ENCODE data around the gene M6PR. TPM values are rescaled to one million over a fixed set of nuclear protein-coding genes. Genes with fewer than 3 reads are reported as not detected.

Gene M6PR
- total and polyA plus RNA-seq, 2 of the 8 experiments (the other 6 are each of a cell fraction or from before 2014, with no cell fraction given): 106 to 122 TPM

DNA sequence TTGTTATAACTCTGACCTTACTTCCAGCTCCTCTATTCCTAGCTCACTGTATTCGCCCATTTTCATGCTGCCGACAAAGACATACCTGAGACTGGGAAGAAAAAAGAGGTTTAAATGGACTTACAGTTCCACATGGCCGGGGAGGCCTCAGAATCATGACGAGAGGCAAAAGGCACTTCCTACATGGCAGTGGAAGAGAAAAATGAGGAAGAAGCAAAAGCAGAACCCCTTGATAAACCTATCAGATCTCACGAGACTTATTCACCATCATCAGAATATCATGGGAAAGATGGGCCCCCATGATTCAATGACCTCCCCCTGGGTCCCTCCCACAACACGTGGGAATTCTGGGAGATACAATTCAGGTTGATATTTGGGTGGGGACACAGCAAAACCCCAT lies 49.6 kb downstream of the M6PR start:
- Histone ChIP-seq H3K4me2 (ENCODE audit: insufficient read depth in 1 of 2, low read depth in 2 of 2, low read length in 2 of 2) (no peak overlapping the region), H4K5ac (ENCODE audit: insufficient read length, low read depth, low read length) (no peak overlapping the region), H3K79me2 (ENCODE audit: control insufficient read depth in 1 of 2, insufficient read depth in 2 of 2, low read length in 2 of 2) (no peaks in the 10 kb centered on the region), H2AK5ac (ENCODE audit: low read depth, low read length) (no peak overlapping the region), H3K56ac (replicated peaks; ENCODE audit: insufficient read length, low read depth, low read length) (no peak overlapping the region), H2BK12ac (ENCODE audit: low read depth, low read length) (no peak overlapping the region), H3K4me1 (replicated peaks in 1 of 4; ENCODE audit: control insufficient read depth in 3 of 4, insufficient read depth in 4 of 4, low read length in 3 of 4) (0 out of 7 replicates have a peak, but pooled peaks cover 0 to 2% (median 0%) of the 10 kb centered on the region in 4 experiments), H2AFZ (ENCODE audit: low read length) (no peak overlapping the region), H3K79me1 (ENCODE audit: low read depth, low read length) (0 out of 2 replicates have a peak, but pooled peaks cover 2% of the 10 kb centered on the region), H3K4me3 (ENCODE audit: extremely low read depth in 1 of 4, insufficient read depth in 2 of 4, low read depth in 3 of 4, low read length in 4 of 4) (no peak overlapping the region), H3K27ac (ENCODE audit: low read depth, low read length) (no peak overlapping the region), H4K8ac (ENCODE audit: extremely low read depth, insufficient read depth, low read length) (no peak overlapping the region), H2BK120ac (replicated peaks; ENCODE audit: low read depth, low read length) (no peak overlapping the region), H2BK5ac (ENCODE audit: low read depth, low read length) (no peak overlapping the region), H3K27me3 (replicated peaks in 1 of 4; ENCODE audit: control insufficient read depth in 3 of 4, extremely low read depth in 1 of 4, insufficient read depth in 3 of 4, low read length in 3 of 4) (no peaks in the 10 kb centered on the region), H2BK20ac (ENCODE audit: low read length) (no peak overlapping the region), H2BK15ac (ENCODE audit: low read length) (no peak overlapping the region), H3K23me2 (ENCODE audit: low read depth, low read length) (no peaks in the 10 kb centered on the region), H3K36me3 (ENCODE audit: control insufficient read depth in 2 of 4, insufficient read depth in 4 of 4, low read length in 3 of 4) (no peaks in the 10 kb centered on the region; a peak in 2 of 8 replicates), H3K4ac (replicated peaks; ENCODE audit: insufficient read length, low read depth, low read length) (no peak overlapping the region), H3K18ac (ENCODE audit: extremely low read depth, low read length) (no peak overlapping the region), H3K9ac (replicated peaks in 1 of 4; ENCODE audit: extremely low read depth in 1 of 4, low read depth in 3 of 4, low read length in 3 of 4) (no peak overlapping the region), H3K14ac (ENCODE audit: insufficient read length) (no peak overlapping the region), H4K91ac (replicated peaks; ENCODE audit: insufficient read length, low read length) (no peak overlapping the region), H3K9me3 (ENCODE audit: insufficient read depth in 2 of 2, low read depth in 1 of 2, low read length in 1 of 2) (peaks cover 6 to 9% of the 10 kb centered on the region in 2 experiments; a peak in 2 of 4 replicates), H3K23ac (ENCODE audit: insufficient read length) (no peak overlapping the region), H4K20me1 (replicated peaks in 1 of 2; ENCODE audit: control insufficient read depth in 1 of 2, insufficient read depth in 2 of 2, low read length in 2 of 2) (no peaks in the 10 kb centered on the region)
- FAIRE-seq: no peak
- POLR2A ChIA-PET (ENCODE audit: partially characterized antibody): interaction anchor here (1.3 kb wide), 1 partner anchor 12 kb away, joined by 4 read pairs; no protein-coding TSS in a partner anchor
- 89% methylated on average over 6 of the region's 6 CpGs; no CpG with 5 or more reads in 1 of the 2 experiments for WGBS, 2 experiments (ENCODE audit: extremely low coverage in 1 of 2, insufficient coverage in 1 of 2, insufficient read length in 1 of 2, insufficient replicate concordance in 2 of 2, low coverage in 1 of 2, low lambda C conversion rate in 2 of 2, missing lambda C conversion rate in 1 of 2)
- TF ChIP-seq BACH1 (IDR thresholded peaks at IDR 0.05; ENCODE audit: low read length) (no peak), ZNF274 (IDR thresholded peaks at IDR 0.05; ENCODE audit: borderline replicate concordance, extremely low read depth, low read length) (no peak), ASH2L (IDR thresholded peaks at IDR 0.05; ENCODE audit: low read length) (no peak), CBX5 (IDR thresholded peaks at IDR 0.05; ENCODE audit: low read depth, low read length) (no peak), TEAD4 (IDR thresholded peaks at IDR 0.05; ENCODE audit: low read depth, low read length) (no peak), BRCA1 (IDR thresholded peaks at IDR 0.05; ENCODE audit: low read depth, low read length) (no peak)
- TF ChIP-seq, protein P1, sequence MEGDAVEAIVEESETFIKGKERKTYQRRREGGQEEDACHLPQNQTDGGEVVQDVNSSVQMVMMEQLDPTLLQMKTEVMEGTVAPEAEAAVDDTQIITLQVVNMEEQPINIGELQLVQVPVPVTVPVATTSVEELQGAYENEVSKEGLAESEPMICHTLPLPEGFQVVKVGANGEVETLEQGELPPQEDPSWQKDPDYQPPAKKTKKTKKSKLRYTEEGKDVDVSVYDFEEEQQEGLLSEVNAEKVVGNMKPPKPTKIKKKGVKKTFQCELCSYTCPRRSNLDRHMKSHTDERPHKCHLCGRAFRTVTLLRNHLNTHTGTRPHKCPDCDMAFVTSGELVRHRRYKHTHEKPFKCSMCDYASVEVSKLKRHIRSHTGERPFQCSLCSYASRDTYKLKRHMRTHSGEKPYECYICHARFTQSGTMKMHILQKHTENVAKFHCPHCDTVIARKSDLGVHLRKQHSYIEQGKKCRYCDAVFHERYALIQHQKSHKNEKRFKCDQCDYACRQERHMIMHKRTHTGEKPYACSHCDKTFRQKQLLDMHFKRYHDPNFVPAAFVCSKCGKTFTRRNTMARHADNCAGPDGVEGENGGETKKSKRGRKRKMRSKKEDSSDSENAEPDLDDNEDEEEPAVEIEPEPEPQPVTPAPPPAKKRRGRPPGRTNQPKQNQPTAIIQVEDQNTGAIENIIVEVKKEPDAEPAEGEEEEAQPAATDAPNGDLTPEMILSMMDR (IDR thresholded peaks at IDR 0.05; ENCODE audit: control extremely low read depth in 1 of 3, insufficient read depth in 1 of 3, low read depth in 1 of 3, low read length in 3 of 3): no peak
- CTCF ChIA-PET (ENCODE audit: partially characterized antibody): no interaction called here
- no peak for DNase-seq (ENCODE audit: low read depth in 1 of 2, low spot score in 2 of 2)

Data from H1 (cell line).